DOHH2 (cell line): ENCODE results near the gene FTO.

ENCODE experiments used
- EZH2phosphoT487 ChIP-seq: fragments of 200-600 bp; sonication (generic); IDR thresholded peaks from 2 replicates; pipeline ENCODE4 v1.6.1; 2017; ENCODE audit warnings: borderline replicate concordance, mild to moderate bottlenecking, antibody characterized with exemption, low read length, moderate library complexity, mixed read lengths
- TF ChIP-seq, protein P1 (sequence below): fragments of 200-600 bp; sonication (generic); IDR thresholded peaks from one replicate; pipeline ENCODE4 v1.5.1; 2014; ENCODE audit warnings: antibody characterized with exemption, mild to moderate bottlenecking, low read depth, low read length; ENCODE audit not compliant: poor library complexity, severe bottlenecking

DNA sequence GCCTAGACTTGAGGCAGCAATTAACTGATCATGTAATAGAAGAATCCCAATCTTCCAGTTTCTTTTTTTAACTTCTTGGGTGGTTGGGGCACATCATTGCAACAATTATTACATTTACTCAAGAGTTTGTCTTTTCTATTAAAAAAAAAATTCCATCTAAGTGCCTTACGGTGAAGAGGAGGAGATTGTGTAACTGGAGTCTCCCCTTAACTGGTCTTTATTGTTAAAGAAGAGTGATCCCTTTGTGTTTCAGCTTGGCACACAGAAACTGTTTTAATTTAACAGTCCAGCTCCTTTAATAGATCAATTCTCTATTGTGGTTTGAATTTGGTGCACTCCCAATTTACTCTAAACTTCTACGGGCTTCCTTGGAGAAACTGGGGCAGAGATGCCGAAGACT lies 75.2 kb downstream of the FTO start:
- TF ChIP-seq, protein P1, sequence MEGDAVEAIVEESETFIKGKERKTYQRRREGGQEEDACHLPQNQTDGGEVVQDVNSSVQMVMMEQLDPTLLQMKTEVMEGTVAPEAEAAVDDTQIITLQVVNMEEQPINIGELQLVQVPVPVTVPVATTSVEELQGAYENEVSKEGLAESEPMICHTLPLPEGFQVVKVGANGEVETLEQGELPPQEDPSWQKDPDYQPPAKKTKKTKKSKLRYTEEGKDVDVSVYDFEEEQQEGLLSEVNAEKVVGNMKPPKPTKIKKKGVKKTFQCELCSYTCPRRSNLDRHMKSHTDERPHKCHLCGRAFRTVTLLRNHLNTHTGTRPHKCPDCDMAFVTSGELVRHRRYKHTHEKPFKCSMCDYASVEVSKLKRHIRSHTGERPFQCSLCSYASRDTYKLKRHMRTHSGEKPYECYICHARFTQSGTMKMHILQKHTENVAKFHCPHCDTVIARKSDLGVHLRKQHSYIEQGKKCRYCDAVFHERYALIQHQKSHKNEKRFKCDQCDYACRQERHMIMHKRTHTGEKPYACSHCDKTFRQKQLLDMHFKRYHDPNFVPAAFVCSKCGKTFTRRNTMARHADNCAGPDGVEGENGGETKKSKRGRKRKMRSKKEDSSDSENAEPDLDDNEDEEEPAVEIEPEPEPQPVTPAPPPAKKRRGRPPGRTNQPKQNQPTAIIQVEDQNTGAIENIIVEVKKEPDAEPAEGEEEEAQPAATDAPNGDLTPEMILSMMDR, result no peak
- TF ChIP-seq EZH2phosphoT487, result no peak
